Medulla oblongata (tissue), 1 donor: ENCODE measurements around the gene TCEAL3.
"Not testable (repeated sequence)": the region's sequence is repeated elsewhere in the genome, so short reads cannot be mapped to it uniquely, and the experiment has no call there.

Source experiments
- DNase-seq: peaks from one replicate; pipeline ENCODE4 v3.0.0-alpha.2; 2015; ENCODE audit errors: extremely low spot score

Gene TCEAL3, protein sequence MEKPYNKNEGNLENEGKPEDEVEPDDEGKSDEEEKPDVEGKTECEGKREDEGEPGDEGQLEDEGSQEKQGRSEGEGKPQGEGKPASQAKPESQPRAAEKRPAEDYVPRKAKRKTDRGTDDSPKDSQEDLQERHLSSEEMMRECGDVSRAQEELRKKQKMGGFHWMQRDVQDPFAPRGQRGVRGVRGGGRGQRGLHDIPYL

DNA sequence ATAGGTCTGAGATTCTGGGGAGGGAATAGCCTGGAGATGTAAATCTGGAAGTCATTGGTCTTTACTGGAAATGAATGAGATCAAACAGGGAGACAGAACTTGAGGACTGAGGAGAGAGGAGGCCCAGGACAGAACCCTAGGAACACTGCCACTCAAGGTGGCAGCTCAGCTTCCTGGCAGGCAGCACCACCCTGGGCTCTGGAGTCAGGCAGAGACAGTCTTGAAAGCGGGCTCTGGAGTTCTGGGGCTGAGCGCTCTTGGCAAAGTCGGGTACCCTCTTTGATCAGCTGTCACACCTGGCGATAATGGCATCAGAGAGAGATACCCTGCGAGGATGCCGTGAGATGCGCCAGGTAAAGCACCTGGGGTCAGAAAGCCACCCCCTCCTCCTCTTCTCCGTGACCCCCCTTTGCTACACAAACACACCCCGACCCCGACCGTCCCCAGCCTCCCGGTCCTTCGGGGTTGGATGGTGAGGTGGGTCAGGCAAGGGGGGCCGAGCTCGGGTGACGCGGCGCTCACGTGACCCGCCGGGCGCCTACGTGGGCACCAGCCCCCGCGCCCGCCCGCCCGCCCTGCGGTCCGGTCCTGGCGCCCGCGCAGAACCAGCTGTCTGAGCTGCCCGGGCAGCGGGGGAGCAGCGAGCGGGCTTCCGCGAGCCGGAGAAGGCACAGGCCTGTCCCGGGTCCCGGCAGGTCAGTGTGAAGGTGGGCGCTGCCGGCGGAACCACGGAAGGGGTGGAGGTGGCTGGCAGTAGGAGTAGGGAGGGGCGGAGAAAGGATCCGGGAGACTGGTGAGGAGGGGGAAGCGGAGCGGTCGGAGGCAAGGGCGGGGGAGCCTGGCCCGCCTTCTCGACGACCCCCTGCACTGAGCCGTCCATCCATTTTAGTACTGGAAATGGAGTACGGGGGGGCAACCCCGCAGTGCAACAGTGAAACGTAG is at the start of gene TCEAL3:
Gene TCEAL3 (plus strand): TSS at position 600 of the 942 bp plus-strand sequence. CDS start 1,102 bp downstream, outside the sequence.
- DNase-seq, result peak; percentile 54

DNA sequence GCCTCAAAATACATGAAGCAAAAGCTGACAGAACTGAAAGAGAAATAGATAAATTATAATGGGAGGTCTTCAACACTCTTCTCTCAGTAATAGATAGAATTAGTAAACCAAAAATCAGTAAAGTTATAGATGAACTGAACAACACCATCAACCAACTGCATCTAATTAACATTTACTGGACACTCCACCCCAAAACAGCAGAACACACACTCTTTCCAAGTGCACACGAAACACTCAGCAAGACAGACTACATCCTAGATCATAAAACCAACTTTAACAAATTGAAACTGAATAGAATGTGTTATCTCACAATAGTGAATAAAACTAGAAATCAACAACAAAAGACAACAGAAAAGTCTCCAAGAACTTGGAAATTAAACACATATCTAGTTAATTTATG is 47.5 kb upstream of the TCEAL3 start:
- DNase-seq, result no peak

DNA sequence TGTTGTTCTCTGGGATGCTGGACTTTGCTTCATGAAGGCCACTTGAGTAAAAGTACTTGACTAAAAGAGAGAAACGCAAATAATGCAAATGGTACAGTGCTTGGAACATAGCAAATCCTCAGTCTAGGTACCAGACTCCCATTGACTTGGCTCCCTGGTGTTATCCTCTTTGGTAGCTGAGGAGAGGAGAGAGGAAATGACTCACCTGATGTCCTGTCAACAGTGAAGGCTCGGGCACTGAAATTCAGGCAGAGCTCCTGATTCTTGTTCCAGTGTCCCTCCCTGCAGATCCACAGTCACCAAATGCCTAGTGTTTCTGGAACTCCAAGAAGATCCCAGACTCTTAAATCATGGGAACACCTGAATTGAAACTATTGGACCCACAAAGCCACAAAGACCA is 45.0 kb upstream of the TCEAL3 start:
- no peak for DNase-seq

DNA sequence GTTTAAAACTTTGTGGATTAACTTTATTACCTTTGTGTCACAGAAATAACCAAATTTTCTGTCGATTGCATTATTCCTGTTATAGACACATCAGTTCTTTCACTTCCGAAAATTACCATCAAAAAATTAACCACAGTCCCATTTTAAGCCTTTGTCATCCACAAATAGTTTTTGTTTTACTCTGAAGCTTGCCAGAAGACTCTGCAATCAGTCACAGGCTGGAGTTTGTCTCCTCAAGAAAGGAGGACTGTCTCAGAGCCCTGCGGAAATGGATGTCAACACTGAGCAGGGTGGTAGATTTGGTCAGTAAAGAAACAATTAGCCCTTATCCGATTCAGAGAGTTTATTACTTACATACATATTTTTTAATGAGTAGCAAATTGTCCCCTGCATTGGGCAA is 42.6 kb upstream of the TCEAL3 start:
- peak; percentile 2 for DNase-seq

DNA sequence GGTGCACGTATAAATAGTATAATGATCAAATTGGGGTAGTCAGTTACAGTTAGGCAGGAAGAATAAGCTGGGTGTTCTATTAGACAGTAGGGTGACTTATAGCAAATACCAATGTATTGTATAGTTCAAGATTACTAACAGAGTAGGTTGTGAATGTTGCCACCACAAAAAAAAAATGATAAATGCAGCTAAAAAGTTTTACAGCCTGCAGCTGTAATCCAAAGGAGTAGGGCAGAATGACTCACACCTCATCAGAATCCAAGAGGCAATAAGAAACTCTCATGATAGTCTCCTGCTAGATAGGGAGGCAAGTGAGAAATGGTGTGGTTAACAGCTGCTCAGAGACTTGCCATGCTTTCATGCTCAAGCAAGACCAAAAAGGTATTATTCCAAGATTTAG is 42.0 kb upstream of the TCEAL3 start:
- no peak for DNase-seq

DNA sequence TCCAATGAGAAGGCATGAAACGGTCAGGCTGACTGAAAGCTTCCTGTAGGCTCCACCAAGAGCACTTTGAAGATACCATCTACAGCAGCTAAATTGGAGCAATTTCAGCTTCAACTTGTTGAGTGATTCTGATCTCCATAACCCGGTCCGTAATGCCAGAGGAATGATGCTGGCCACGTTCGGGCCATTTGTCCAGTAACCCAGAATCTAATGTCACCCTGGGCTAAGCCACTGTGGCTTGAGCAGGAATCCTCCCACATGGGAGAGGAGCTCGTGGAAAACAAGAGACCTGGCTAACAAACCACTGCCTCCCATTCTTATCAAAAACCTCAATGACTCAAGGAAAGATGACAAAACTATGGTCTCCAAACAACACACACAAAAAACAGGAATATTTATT is 36.6 kb upstream of the TCEAL3 start:
- DNase-seq, result no peak

DNA sequence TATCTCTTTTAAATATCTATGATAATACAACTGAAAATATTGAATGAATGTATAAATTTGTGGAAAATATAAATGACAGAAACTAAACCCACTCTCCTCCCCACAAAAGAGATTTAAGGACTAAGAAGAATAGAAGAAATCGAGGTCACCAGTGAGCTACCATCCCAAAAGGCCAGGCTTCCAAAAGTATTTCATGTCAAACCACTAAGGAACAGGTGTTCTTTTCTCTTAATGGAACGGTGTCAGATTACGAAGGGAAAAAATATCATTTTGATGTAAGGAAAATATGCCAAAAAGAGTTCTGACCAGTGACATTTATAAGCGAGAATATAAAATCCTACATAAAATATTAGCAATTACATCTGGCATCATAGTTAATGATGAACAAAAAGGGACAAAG is 36.0 kb upstream of the TCEAL3 start:
- no peak for DNase-seq

DNA sequence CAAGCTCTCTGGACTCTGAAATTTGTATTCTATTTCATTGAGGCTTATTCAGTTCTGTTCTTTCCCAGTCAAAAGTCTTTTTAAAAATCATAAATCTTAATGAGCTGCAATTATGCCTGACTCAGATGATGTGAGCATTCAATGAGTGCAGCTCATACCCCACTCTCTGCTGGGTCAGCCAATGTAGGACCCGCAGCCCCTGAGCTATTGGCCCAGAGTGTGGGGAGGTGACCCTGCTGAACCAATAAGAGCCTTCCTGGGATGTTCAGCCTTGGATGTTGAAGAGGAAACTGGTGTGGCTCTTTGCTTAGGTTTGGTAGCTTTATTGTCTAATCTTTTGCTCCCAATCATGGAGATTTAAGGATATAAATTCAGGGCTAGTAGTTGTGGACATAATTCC is 34.6 kb upstream of the TCEAL3 start:
- DNase-seq, result no peak

DNA sequence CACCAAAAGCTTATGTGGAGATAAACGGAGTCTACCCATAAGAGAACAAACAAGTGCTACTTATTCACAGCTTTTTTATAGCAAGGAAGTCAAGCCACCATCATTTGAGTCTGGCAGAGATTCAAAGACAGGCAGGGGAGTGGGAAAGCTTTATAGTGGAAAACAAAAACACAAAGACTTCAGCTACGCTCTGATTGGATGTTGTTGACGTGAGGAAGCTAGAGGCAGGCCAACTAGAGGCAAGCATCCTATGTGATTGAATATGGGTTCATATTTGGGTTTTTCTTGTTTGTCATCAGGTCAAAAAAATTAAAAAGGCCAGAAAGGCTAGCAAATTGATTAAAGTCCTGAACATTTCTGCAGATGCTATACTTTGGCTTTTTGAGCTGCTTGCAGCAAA is 23.2 kb upstream of the TCEAL3 start:
- peak; percentile 17 for DNase-seq

DNA sequence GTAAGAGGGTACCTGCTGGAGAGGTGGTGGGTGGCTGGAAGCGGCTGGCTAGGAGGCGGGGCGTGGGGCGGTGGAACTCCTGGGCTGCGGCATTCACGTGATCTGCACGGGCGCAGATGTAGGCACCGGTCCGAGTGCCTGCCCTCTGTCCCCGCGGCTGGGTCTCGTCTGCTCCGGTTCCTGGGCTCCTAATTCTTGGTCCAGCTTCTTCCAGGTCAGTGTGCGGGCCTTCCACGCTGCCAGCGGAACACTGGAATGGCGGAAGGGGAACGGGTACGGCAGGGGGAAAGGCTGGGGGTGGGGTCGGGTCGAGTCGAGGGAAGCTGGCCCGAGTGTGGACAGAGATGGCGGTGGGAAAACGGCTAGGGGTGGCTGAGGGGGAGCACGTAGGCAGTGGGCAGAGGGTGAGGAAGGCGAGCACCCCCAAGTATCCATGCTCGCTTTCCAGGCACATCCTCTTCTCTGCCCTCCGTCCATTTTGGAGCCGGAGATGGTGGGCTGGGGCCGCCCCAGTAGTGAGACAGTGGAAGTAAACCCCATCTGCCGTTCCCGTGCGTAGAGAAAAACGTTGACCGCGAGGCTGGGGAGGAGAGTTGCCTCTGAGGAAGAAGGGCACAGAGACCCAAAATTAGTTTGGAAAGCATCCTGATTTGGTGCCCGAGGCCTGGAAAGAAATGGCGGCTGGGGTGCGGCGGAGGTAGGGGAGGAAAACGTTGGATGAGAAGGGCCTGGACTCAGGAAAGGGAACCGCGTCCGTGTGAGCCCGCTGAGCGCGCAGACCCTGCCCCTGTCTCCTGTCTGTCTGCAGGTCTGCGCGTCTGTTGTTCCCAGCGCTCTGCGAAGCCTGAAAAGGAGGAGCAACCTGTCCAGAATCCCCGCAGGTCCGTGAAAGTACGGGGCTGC is 22.1 kb upstream of the TCEAL3 start, which contains the start of gene TCEAL4:
Gene TCEAL4 (plus strand): TSS at position 105 of the 903 bp plus-strand sequence. CDS start 1,161 bp downstream, outside the sequence.
- peak; percentile 59 for DNase-seq

DNA sequence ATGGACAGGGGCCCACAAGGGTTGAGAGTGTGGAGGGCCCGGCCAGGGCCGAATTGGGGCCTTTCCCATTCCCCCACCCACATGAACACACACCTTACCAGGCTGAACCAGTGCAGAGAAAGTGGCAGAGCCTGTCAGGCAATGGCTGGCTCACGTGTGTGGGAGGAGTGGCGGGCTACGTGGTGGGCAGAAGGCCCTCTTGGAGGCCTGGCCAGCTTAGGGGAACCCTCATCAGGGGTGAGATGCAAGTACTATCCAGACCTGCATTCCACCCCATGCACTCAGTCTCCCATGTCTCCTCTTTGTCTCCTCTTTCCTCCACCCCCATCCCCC is 21.5 kb upstream of the TCEAL3 start:
- DNase-seq, result peak; percentile 28

DNA sequence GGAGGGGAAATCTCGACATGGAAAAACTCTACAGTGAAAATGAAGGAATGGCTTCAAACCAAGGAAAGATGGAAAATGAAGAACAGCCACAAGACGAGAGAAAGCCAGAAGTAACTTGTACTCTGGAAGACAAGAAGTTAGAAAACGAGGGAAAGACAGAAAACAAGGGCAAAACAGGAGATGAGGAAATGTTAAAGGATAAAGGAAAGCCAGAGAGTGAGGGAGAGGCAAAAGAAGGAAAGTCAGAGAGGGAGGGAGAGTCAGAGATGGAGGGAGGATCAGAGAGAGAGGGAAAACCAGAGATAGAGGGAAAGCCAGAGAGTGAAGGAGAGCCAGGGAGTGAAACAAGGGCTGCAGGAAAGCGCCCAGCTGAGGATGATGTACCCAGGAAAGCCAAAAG is 21.1 kb upstream of the TCEAL3 start:
- no peak for DNase-seq

DNA sequence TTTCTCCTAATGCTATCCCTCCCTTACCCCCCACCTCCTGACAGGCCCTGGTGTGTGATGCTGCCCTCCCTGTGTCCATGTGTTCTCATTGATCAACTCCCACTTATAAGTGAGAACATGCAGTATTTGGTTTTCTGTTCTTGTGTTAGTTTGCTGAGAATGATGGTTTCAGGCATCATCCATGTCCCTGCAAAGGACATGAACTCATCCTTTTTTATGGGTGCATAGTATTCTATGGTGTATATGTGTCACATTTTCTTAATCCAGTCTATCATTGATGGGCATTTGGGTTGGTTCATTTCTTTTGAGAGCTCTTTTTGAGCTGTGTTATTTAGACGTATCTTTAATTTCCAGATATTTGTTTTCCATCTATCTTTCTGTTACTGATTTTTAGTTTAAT is 15.5 kb upstream of the TCEAL3 start:
- DNase-seq, result not testable (repeated sequence)

DNA sequence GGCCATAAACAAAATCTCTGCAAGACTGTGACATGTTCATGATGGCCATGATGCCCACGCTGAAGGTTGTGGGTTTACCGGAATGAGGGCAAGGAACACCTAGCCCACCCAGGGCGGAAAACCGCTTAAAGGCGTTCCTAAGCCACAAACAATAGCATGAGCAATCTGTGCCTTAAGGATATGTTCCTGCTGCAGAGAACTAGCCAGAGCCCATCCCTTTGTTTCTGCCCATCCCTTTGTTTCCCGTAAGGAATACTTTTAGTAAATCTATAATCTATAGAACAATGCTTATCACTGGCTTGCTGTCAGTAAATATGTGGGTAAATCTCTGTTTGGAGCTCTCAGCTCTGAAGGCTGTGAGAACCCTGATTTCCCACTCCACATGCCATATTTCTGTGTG is 12.6 kb upstream of the TCEAL3 start:
- not testable (repeated sequence) for DNase-seq

DNA sequence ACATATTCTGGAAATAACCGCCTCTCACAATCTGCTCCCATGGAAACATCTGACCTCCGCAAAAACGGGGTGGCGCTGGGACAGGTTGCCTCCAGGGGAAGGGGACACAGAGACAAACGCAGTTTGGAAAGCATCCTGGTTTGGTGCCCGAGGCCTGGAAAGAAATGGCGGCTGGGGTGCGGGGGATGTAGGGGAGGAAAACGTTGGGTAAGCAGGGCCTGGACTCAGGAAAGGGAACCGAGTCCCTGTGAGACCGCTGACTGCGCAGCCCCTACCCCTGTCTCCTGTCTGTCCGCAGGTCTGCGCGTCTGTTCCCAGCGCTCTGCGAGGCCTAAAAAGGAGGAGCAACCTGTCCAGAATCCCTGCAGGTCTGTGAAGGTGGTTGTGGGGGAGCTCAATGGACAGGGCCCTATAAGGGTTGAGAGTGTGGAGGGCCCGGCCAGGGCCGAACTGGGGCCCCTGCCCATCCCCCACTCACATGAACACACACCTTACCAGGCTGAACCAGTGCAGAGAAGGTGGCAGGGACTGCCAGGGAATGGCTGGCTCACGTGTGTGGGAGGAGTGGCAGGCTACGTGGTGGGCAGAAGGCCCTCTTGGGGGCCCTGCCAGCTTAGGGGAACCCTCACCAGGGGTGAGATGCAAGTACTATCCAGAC is 672 bp downstream of the TCEAL3 start:
- DNase-seq, result peak; percentile 11

DNA sequence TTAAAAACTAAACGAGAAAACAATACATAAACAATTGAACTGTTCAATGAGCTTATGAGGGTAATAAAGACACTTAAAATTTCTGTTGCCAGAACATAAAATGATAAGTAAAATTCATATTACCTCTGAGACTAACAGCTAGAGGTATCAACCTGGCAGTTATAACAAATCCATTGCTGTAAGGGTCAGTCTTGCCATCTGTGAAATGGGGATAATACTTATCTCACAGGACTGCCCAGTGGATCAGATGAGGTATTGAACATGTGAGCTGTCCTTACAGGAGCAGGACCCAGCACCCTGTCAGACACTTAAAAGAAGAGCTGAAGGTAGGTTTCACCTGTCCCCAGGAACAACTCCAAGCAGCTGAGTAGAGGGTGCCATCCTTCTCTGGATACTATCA is 2.5 kb downstream of the TCEAL3 start:
- DNase-seq, result no peak

DNA sequence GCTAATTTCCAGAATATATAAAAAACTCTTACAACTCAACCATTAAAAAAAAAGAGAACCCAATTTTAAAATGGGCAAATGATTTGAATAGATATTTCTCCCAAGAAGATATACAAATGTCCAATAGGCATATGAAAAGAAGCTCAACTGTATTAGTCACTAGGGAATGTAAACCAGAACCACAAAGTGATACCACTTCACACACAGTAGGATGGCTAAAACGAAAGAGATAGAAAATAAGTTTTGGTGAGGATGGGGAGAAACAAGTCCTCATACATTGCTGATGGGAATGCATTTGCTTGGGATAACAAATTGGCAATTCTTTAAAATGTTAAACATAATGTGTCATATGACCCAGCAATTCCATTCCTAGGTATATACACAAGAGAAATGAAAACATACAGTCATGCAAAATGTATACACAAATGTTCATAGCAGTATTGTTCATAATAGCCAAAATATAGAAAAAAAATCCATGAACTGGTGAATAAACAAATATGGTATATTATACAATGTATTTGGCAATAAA is 5.7 kb downstream of the TCEAL3 start:
- no peak for DNase-seq

DNA sequence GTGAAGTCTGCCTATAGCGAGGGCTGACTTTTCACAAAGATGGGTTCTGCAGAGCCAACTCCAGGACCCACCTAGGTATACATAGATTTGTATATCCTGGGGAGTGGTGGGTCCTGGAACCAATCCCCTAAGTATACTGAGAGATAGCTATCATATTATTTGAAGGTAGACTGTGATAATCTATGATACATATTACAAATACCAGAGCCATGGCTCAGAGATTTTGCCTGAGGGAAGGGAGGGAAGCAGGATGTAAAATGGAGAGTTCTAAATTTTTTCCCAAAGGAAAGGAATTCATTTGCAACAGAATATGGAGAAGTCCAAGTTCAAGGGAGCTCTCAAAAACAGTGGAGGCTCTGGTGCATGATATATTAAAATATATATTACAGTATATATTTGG is 7.2 kb downstream of the TCEAL3 start:
- no peak for DNase-seq

DNA sequence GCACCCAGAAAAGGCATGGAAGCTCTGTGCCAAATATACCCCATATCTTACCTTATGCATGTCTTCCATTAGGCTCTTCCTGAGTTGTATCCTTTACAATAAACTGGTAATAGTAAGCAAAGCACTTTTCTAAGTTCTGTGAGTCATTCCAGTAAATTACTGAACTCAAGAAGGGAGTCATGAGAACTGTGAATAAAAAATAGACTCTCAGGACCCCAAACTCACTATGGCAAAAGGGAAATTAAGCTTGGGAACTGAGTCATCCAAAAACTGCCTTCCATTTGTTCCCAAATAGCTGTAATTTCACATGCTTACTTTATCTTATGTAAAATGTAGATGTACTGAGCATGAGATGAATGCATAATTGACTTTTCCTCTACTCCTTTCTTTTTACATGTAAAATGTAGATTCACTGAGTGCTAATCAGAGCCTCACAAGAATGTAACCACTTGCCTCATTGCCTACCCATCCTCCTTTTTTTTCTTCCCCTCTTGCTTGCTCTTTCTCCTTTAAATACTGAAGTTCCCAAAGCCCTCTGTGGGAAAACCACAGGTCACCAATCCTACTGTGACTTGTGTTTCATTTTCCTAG is 8.1 kb downstream of the TCEAL3 start:
- DNase-seq, result no peak

DNA sequence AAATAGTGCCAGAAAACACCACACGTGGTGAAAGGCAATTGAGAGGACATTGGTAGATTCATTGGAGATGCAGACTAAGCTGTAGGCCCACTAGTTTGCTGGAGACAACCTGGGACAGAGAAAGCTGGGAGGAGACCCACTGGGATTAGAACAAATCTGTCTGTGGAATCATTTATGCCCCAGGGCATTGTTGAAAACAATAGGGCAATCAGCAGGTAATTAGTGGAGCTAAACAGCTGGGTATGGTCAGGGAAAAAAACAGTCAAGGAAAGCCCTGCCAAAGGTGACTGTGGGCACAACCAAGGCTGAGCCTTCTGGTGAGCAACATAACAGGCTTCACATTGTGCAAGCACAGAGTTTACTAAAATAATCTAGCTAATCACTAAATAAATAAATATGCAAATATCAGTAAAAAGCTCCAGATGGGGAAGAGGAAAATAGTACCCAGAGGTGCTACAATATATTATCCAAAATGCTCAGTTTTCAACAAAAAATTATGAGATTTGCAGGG is 9.0 kb downstream of the TCEAL3 start:
- DNase-seq, result no peak

DNA sequence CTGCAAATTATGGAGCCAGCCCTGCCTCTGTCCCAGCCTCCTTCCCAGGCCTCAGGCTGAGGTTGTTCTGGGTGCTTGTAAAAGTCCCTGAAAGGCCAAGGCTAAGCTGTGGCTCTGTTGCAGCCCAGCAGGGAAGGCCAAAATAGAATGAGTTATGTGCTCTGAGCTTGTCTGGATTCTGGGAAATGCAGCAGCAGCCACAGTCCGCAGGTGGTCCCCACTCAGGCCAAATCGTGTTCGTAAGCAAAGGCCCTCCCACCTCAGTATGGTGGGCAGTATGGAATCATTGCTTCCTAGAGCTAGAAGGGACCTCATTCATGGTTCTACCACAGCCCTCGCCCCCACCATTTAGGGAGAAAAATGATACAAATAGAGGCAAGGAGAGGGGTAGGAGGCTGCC is 16.3 kb downstream of the TCEAL3 start:
- no peak for DNase-seq
